Measurements from ENCODE around the gene NPY4R.
"Not testable (repeated sequence)": the region's sequence is repeated elsewhere in the genome, so short reads cannot be mapped to it uniquely, and the experiment has no call there.

Gene NPY4R

GRCh38 chr10:46451365-46451764, 14.4 kb downstream of the NPY4R start:
- not testable (repeated sequence) for H3K4me3 ChIP-seq (ENCODE audit: low read depth in 1 of 2, low read length in 2 of 2); H3K36me3 ChIP-seq (ENCODE audit: control insufficient read depth in 1 of 2, insufficient read depth in 2 of 2, low read length in 2 of 2)

GRCh38 chr10:46450829-46451228, 14.9 kb downstream of the NPY4R start:
- not testable (repeated sequence) for H3K9me3 ChIP-seq (ENCODE audit: control insufficient read depth in 1 of 2, low read length in 2 of 2); H3K27me3 ChIP-seq (ENCODE audit: low read depth, low read length); H3K4me3 ChIP-seq (ENCODE audit: low read depth in 1 of 2, low read length in 2 of 2); H3K36me3 ChIP-seq (ENCODE audit: control insufficient read depth in 1 of 2, insufficient read depth in 2 of 2, low read length in 2 of 2); H3K27ac ChIP-seq (ENCODE audit: low read length); H3K4me1 ChIP-seq (ENCODE audit: control insufficient read depth in 1 of 2, insufficient read depth in 2 of 2, low read length in 2 of 2)

More at GRCh38 chr10:46451365-46451764, 14.4 kb downstream of the NPY4R start:
- not testable (repeated sequence) for H3K9me3 ChIP-seq (ENCODE audit: control insufficient read depth in 1 of 2, low read length in 2 of 2); H3K27ac ChIP-seq (ENCODE audit: low read length); H3K27me3 ChIP-seq (ENCODE audit: low read depth, low read length); H3K4me1 ChIP-seq (ENCODE audit: control insufficient read depth in 1 of 2, insufficient read depth in 2 of 2, low read length in 2 of 2)

DNA sequence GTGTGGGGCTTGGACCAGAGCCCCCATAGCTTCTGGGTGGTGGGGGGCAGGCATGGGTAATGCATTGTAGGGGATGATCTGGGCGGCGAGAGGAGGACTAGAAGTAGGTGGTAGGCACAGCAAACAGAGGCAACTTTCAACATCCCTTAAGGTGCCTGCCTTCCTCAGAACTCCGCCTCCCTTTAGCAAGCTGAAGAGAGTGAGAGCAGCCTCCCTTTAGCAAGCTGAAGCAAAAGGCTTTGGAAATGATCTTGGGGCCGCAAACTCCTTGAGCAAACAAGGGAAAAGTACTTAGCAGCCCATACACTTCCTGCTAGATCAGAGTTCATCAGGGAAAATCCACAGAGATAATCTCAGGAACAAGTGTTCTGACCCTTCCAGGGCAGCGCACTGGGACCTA, 18.3 kb downstream of the NPY4R start:
- not testable (repeated sequence) for H3K36me3 ChIP-seq (ENCODE audit: control insufficient read depth in 1 of 2, insufficient read depth in 2 of 2, low read length in 2 of 2); H3K9me3 ChIP-seq (ENCODE audit: control insufficient read depth in 1 of 2, low read length in 2 of 2); H3K27me3 ChIP-seq (ENCODE audit: low read depth, low read length); H3K4me1 ChIP-seq (ENCODE audit: control insufficient read depth in 1 of 2, insufficient read depth in 2 of 2, low read length in 2 of 2); H3K27ac ChIP-seq (ENCODE audit: low read length); H3K4me3 ChIP-seq (ENCODE audit: low read depth in 1 of 2, low read length in 2 of 2)

- not testable (repeated sequence) for H3K27ac ChIP-seq (ENCODE audit: low read length)
These were observed 20.2 kb downstream of the NPY4R start for GRCh38 chr10:46445389-46446122.

DNA sequence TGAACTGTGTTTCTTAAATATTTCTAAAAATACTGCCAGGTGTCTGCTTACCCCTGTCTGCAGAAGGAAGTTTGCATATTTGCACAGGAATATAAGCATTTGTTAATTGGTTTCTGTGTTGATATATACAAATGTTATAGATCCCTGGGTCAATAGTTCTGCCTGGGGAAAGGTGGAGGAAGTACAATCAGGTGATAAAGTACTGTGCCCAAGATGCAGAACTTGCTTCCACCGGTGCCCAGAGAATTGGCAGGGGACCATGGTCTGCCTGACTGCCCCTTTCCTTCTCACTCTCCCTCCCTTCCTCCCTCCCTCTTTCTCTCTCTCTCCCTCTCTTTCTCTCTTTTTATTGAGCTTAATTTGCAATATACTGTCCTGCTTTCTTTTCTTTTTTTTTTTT, 22.3 kb downstream of the NPY4R start:
- H3K4me1 ChIP-seq (ENCODE audit: control insufficient read depth in 1 of 2, insufficient read depth in 2 of 2, low read length in 2 of 2); H3K9me3 ChIP-seq (ENCODE audit: control insufficient read depth in 1 of 2, low read length in 2 of 2); H3K4me3 ChIP-seq (ENCODE audit: low read depth in 1 of 2, low read length in 2 of 2); H3K36me3 ChIP-seq (ENCODE audit: control insufficient read depth in 1 of 2, insufficient read depth in 2 of 2, low read length in 2 of 2); H3K27me3 ChIP-seq (ENCODE audit: low read depth, low read length); H3K27ac ChIP-seq (ENCODE audit: low read length): not testable (repeated sequence)

More at GRCh38 chr10:46445389-46446122, 20.2 kb downstream of the NPY4R start:
- not testable (repeated sequence) for H3K9me3 ChIP-seq (ENCODE audit: control insufficient read depth in 1 of 2, low read length in 2 of 2); H3K36me3 ChIP-seq (ENCODE audit: control insufficient read depth in 1 of 2, insufficient read depth in 2 of 2, low read length in 2 of 2); H3K4me1 ChIP-seq (ENCODE audit: control insufficient read depth in 1 of 2, insufficient read depth in 2 of 2, low read length in 2 of 2); H3K4me3 ChIP-seq (ENCODE audit: low read depth in 1 of 2, low read length in 2 of 2); H3K27me3 ChIP-seq (ENCODE audit: low read depth, low read length)

DNA sequence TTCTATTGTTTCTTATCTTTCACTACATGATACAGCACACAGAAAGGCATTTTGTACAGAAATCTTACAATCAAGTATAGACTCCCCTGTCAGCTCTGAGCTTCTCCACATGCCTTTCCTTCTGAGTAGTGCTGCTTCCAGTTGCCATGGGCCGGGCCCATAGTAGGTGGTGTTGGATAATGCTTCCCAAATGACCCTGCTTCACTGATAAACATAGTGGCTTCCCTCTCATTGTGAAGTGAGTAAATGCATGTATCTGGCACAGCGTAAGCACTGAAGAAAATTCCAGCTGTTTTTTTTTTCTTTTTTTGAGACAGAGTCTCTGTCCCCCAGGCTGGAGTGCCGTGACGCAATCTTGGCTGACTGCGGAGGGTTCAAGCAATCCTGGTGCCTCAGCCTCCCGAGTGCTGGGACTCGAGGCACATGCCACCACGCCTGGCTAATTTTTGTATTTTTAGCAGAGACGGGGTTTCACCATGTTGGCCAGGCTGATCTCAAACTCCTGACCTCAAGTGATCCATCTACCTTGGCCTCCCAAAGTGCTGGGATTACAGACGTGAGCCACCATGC, 23.0 kb downstream of the NPY4R start:
- H3K4me3 ChIP-seq (ENCODE audit: low read depth in 1 of 2, low read length in 2 of 2); H3K36me3 ChIP-seq (ENCODE audit: control insufficient read depth in 1 of 2, insufficient read depth in 2 of 2, low read length in 2 of 2); H3K4me1 ChIP-seq (ENCODE audit: control insufficient read depth in 1 of 2, insufficient read depth in 2 of 2, low read length in 2 of 2); H3K27ac ChIP-seq (ENCODE audit: low read length); H3K27me3 ChIP-seq (ENCODE audit: low read depth, low read length); H3K9me3 ChIP-seq (ENCODE audit: control insufficient read depth in 1 of 2, low read length in 2 of 2): not testable (repeated sequence)

DNA sequence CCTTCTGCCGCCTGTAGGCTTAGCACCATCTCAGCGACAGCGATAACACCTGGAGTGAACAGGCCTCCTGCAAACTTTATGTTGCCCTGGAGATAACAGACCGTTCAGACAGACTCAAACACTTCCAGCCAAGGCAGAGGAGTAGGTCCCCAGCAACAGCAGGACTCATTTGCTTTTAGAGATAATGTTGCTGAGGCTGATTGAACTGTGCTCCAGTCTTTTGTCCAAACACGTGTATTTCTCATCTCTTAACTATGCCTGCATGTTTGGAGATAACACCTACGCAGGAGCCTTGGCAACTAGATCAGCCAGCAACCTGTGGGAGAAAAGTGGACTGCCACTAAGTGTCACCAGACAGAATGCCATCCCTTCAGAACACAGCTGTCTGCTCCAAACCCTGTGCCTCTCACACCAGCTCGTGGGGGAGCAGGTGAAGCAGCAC, 23.9 kb downstream of the NPY4R start:
- not testable (repeated sequence) for H3K9me3 ChIP-seq (ENCODE audit: control insufficient read depth in 1 of 2, low read length in 2 of 2); H3K36me3 ChIP-seq (ENCODE audit: control insufficient read depth in 1 of 2, insufficient read depth in 2 of 2, low read length in 2 of 2); H3K27me3 ChIP-seq (ENCODE audit: low read depth, low read length); H3K27ac ChIP-seq (ENCODE audit: low read length); H3K4me1 ChIP-seq (ENCODE audit: control insufficient read depth in 1 of 2, insufficient read depth in 2 of 2, low read length in 2 of 2); H3K4me3 ChIP-seq (ENCODE audit: low read depth in 1 of 2, low read length in 2 of 2)

DNA sequence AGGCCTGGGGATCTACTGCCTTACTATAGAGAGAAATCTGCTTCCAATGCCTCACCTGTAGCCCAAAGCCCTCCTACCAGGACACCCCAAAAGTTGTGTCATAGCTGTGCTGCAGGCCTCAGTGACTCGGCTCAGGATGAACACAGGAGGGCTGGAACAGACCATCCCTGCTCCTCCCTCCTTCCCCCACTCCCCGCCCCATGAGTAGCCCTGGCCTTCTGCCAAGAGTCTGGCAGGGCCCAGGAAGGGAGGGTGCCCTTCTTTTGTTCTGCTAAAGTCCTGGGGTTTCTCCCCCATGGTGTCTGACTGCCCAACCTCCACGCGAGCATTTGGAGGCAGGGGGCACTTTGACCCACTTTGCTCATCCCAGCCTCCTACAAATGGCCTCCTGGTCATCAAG, 24.8 kb downstream of the NPY4R start:
- H3K4me1 ChIP-seq (ENCODE audit: control insufficient read depth in 1 of 2, insufficient read depth in 2 of 2, low read length in 2 of 2); H3K9me3 ChIP-seq (ENCODE audit: control insufficient read depth in 1 of 2, low read length in 2 of 2); H3K4me3 ChIP-seq (ENCODE audit: low read depth in 1 of 2, low read length in 2 of 2); H3K36me3 ChIP-seq (ENCODE audit: control insufficient read depth in 1 of 2, insufficient read depth in 2 of 2, low read length in 2 of 2); H3K27me3 ChIP-seq (ENCODE audit: low read depth, low read length); H3K27ac ChIP-seq (ENCODE audit: low read length): not testable (repeated sequence)

DNA sequence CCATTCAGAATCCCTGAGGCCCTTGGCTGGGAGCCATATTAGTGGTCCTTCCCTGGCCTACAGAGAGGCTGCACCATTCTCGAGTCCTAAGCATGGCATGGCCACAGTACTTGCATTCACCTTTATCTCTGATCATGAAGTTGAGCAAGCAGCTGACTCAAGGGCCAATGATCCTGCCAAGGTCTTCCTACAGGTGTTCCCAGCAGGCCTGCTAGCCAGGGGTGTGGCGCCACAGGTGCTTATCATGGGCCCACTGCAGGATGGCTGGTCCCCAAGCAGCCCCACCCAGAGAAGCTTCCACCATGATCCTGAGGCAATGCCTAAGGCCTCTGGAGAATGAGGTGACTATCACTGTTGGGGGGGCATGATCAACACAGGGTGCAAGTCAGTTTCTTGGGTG, 42.2 kb downstream of the NPY4R start:
- H3K4me1 ChIP-seq (ENCODE audit: control insufficient read depth in 1 of 2, insufficient read depth in 2 of 2, low read length in 2 of 2); H3K9me3 ChIP-seq (ENCODE audit: control insufficient read depth in 1 of 2, low read length in 2 of 2); H3K4me3 ChIP-seq (ENCODE audit: low read depth in 1 of 2, low read length in 2 of 2); H3K36me3 ChIP-seq (ENCODE audit: control insufficient read depth in 1 of 2, insufficient read depth in 2 of 2, low read length in 2 of 2); H3K27ac ChIP-seq (ENCODE audit: low read length); H3K27me3 ChIP-seq (ENCODE audit: low read depth, low read length): not testable (repeated sequence)

GRCh38 chr10:46419570-46420379, 46.0 kb downstream of the NPY4R start:
- not testable (repeated sequence) for H3K4me3 ChIP-seq (ENCODE audit: low read depth in 1 of 2, low read length in 2 of 2); H3K36me3 ChIP-seq (ENCODE audit: control insufficient read depth in 1 of 2, insufficient read depth in 2 of 2, low read length in 2 of 2); H3K27ac ChIP-seq (ENCODE audit: low read length); H3K4me1 ChIP-seq (ENCODE audit: control insufficient read depth in 1 of 2, insufficient read depth in 2 of 2, low read length in 2 of 2); H3K9me3 ChIP-seq (ENCODE audit: control insufficient read depth in 1 of 2, low read length in 2 of 2); H3K27me3 ChIP-seq (ENCODE audit: low read depth, low read length)

- H3K4me3 ChIP-seq (ENCODE audit: low read depth in 1 of 2, low read length in 2 of 2); H3K9me3 ChIP-seq (ENCODE audit: control insufficient read depth in 1 of 2, low read length in 2 of 2); H3K36me3 ChIP-seq (ENCODE audit: control insufficient read depth in 1 of 2, insufficient read depth in 2 of 2, low read length in 2 of 2); H3K27ac ChIP-seq (ENCODE audit: low read length); H3K27me3 ChIP-seq (ENCODE audit: low read depth, low read length); H3K4me1 ChIP-seq (ENCODE audit: control insufficient read depth in 1 of 2, insufficient read depth in 2 of 2, low read length in 2 of 2): not testable (repeated sequence)
These were observed 47.5 kb downstream of the NPY4R start for GRCh38 chr10:46418283-46418682.
